Ovary (tissue), 3 donors: Measurements from ENCODE around the gene ANTXR1.

ENCODE experiments used
- EP300 ChIP-seq: sonication (generic); formaldehyde crosslinking; IDR thresholded peaks from one replicate; pipeline ENCODE4 v1.6.1; 2017; ENCODE audit warnings: antibody characterized with exemption
- TF ChIP-seq, protein P1 (sequence below), 3 donors: fragments of 450-650 bp in 2 of 3; fragments of 200-600 bp in 1 of 3; IDR thresholded peaks; one replicate each; pipeline versions ENCODE4 v1.5.1 to v1.8.0; 2016 to 2022; ENCODE audit warnings: antibody characterized with exemption in 3 of 3, mild to moderate bottlenecking in 1 of 3
- donor health status: DM: no; HTN: no; CAD: no.

DNA sequence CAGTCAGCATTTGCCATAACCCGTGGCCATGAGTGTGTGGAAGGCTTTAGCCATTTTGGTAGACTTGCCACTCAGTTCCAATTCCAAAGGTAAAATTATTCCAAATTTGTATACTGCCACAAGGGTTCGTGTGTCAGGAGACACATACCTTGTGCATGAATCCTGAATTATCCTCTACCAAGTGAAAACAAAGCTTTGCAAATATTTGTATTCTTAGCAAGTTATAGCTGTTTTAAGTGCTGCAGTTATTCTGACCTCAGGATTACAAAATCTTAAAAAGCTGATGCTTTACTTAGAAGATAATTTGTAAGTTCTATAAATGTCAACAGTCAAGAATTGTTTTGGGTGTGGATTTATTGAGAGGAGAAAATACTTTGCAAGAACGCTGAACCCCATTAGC is 100.6 kb downstream of the ANTXR1 start:
- TF ChIP-seq, protein P1, sequence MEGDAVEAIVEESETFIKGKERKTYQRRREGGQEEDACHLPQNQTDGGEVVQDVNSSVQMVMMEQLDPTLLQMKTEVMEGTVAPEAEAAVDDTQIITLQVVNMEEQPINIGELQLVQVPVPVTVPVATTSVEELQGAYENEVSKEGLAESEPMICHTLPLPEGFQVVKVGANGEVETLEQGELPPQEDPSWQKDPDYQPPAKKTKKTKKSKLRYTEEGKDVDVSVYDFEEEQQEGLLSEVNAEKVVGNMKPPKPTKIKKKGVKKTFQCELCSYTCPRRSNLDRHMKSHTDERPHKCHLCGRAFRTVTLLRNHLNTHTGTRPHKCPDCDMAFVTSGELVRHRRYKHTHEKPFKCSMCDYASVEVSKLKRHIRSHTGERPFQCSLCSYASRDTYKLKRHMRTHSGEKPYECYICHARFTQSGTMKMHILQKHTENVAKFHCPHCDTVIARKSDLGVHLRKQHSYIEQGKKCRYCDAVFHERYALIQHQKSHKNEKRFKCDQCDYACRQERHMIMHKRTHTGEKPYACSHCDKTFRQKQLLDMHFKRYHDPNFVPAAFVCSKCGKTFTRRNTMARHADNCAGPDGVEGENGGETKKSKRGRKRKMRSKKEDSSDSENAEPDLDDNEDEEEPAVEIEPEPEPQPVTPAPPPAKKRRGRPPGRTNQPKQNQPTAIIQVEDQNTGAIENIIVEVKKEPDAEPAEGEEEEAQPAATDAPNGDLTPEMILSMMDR (IDR thresholded peaks at IDR 0.05), result no peak
- no peak for TF ChIP-seq EP300
